RKO (cell line): ENCODE data around the gene ANKRD18A.

Experiments used
- DNase-seq: peaks from one replicate; pipeline ENCODE4 v3.0.0-alpha.2; 2016; ENCODE audit warnings: low spot score

Gene ANKRD18A

GRCh38 chr9:38620483-38621433 is at the start of gene ANKRD18A:
Gene ANKRD18A (minus strand): TSS chr9:38620596. CDS start chr9:38620285, 311 bp downstream.
- DNase-seq, result peak; percentile 91

- no peak for DNase-seq
These were observed 48.5 kb upstream of the ANKRD18A start for GRCh38 chr9:38668791-38669466.

- no peak for DNase-seq
These were observed 42.6 kb upstream of the ANKRD18A start for GRCh38 chr9:38662763-38663593.

GRCh38 chr9:38659538-38659937 is 39.1 kb upstream of the ANKRD18A start:
- DNase-seq, result no peak

GRCh38 chr9:38656896-38657295 is 36.5 kb upstream of the ANKRD18A start:
- DNase-seq, result no peak

- DNase-seq, result no peak
These were observed 32.1 kb upstream of the ANKRD18A start for GRCh38 chr9:38652486-38652885.

GRCh38 chr9:38652044-38652443 is 31.6 kb upstream of the ANKRD18A start:
- no peak for DNase-seq

GRCh38 chr9:38651400-38652042 is 31.1 kb upstream of the ANKRD18A start:
- DNase-seq, result no peak

- no peak for DNase-seq
These were observed 30.2 kb upstream of the ANKRD18A start for GRCh38 chr9:38650564-38650963.

- DNase-seq, result no peak
These were observed 29.5 kb upstream of the ANKRD18A start for GRCh38 chr9:38649731-38650363.

- no peak for DNase-seq
These were observed 24.2 kb upstream of the ANKRD18A start for GRCh38 chr9:38644601-38645000.

- no peak for DNase-seq
These were observed 23.4 kb upstream of the ANKRD18A start for GRCh38 chr9:38643815-38644173.

- DNase-seq, result no peak
These were observed 22.8 kb upstream of the ANKRD18A start for GRCh38 chr9:38642951-38643814.

- DNase-seq, result peak; percentile 63
These were observed 21.8 kb upstream of the ANKRD18A start for GRCh38 chr9:38641985-38642864.

- DNase-seq, result no peak
These were observed 20.7 kb upstream of the ANKRD18A start for GRCh38 chr9:38641142-38641541.

GRCh38 chr9:38639577-38639940 is 19.2 kb upstream of the ANKRD18A start:
- no peak for DNase-seq

- DNase-seq, result no peak
These were observed 18.6 kb upstream of the ANKRD18A start for GRCh38 chr9:38638881-38639576.

GRCh38 chr9:38634315-38634714 is 13.9 kb upstream of the ANKRD18A start:
- DNase-seq, result no peak

- no peak for DNase-seq
These were observed 9.1 kb upstream of the ANKRD18A start for GRCh38 chr9:38629511-38629910.
